Neural crest cell (in vitro differentiated cells): ENCODE measurements around the gene NXT1. TPM values are rescaled to one million over a fixed set of nuclear protein-coding genes. Genes with fewer than 3 reads are reported as not detected.

Experiments used
- DNase-seq: peaks from one replicate; pipeline ENCODE4 v3.0.0; 2021; ENCODE audit warnings: low read depth, mixed read lengths, low spot score
- H3K27ac Mint-ChIP-seq: one replicate; pipeline ENCODE4 v1.8.0; 2021; ENCODE audit warnings: mild to moderate bottlenecking, mixed read lengths; ENCODE audit not compliant: unreplicated experiment
- H3K27me3 Mint-ChIP-seq: 2 replicates; pipeline ENCODE4 v1.8.0; 2021; ENCODE audit warnings: low read depth, mild to moderate bottlenecking, mixed read lengths
- H3K36me3 Mint-ChIP-seq: 2 replicates; pipeline ENCODE4 v1.8.0; 2021; ENCODE audit warnings: low read depth, mild to moderate bottlenecking, mixed read lengths
- H3K4me1 Mint-ChIP-seq: 2 replicates; pipeline ENCODE4 v1.8.0; 2021; ENCODE audit warnings: mixed read lengths
- H3K4me3 Mint-ChIP-seq: one replicate; pipeline ENCODE4 v1.8.0; 2021; ENCODE audit warnings: mild to moderate bottlenecking, mixed read lengths
- H3K9me3 Mint-ChIP-seq: 2 replicates; pipeline ENCODE4 v1.8.0; 2021; ENCODE audit warnings: mixed read lengths
- CTCF ChIP-seq: fragments of 200-600 bp; sonication (generic); conservative IDR thresholded peaks from 2 replicates; pipeline ENCODE4 v1.5.0; 2021; ENCODE audit warnings: antibody characterized with exemption, mild to moderate bottlenecking
- total RNA-seq: library from RNA; stranded (reverse); gene quantifications from 2 replicates; pipeline ENCODE4 v1.2.1, GENCODE V29; 2021

The NXT1 gene
- total RNA-seq, 1 donor from 2014 or later = 33.9 TPM

GRCh38 chr20:23404196-23404595 lies 53.6 kb downstream of the NXT1 start:
- H3K4me3 Mint-ChIP-seq = no peak overlapping the region
- no peak for DNase-seq
- no peak overlapping the region for H3K27ac Mint-ChIP-seq
- peaks cover 19% of the 10 kb centered on the region for H3K4me1 Mint-ChIP-seq
- TF ChIP-seq CTCF = no peak
- no peaks in the 10 kb centered on the region for H3K27me3 Mint-ChIP-seq
- H3K9me3 Mint-ChIP-seq = no peaks in the 10 kb centered on the region
- no peaks in the 10 kb centered on the region for H3K36me3 Mint-ChIP-seq

Other genes starting within 250 kb of the NXT1 start
- gene GZF1, start 11.4 kb downstream of the NXT1 start, total RNA-seq = 21.9 and 24.4 TPM in 2 replicates
- gene NAPB, start 70.7 kb downstream of the NXT1 start, total RNA-seq = 14.6 and 14.7 TPM in 2 replicates
- not detected in 2 replicates for gene CSTL1, start 88.9 kb downstream of the NXT1 start, total RNA-seq
- gene CST11, start 102.1 kb downstream of the NXT1 start, total RNA-seq = not detected in 2 replicates
- not detected in 2 replicates for gene CST8, start 140.3 kb downstream of the NXT1 start, total RNA-seq
- not detected in 2 replicates for gene CST9L, start 217.7 kb downstream of the NXT1 start, total RNA-seq